Spinal cord (tissue), 10 donors: ENCODE measurements around the gene RAB15. TPM values are rescaled to one million over a fixed set of nuclear protein-coding genes. Genes with fewer than 3 reads are reported as not detected.
A peak's percentile ranks its signal among the peaks of the same experiment; 100 is the strongest.

Experiments
- DNase-seq, 6 donors: peaks; one replicate each; pipeline versions ENCODE4 v3.0.0 to v3.0.0-alpha.2; 2013 to 2015; ENCODE audit warnings: low spot score in 6 of 6, low read depth in 4 of 6
- H3K27ac ChIP-seq: one replicate; pipeline ENCODE4 v1.5.1; 2013; ENCODE audit warnings: low read depth, low read length, control low read depth
- H3K27me3 ChIP-seq: one replicate; pipeline ENCODE4 v1.6.1; 2013; ENCODE audit warnings: low read length; ENCODE audit not compliant: control insufficient read depth, insufficient read depth
- H3K36me3 ChIP-seq: one replicate; pipeline ENCODE4 v1.6.1; 2013; ENCODE audit warnings: low read length; ENCODE audit not compliant: control insufficient read depth, insufficient read depth
- H3K4me1 ChIP-seq: one replicate; pipeline ENCODE4 v1.6.1; 2013; ENCODE audit warnings: low read length; ENCODE audit not compliant: control insufficient read depth, insufficient read depth
- H3K4me3 ChIP-seq: one replicate; pipeline ENCODE4 v1.5.1; 2013; ENCODE audit warnings: low read depth, low read length, control low read depth
- H3K9me3 ChIP-seq: one replicate; pipeline ENCODE4 v1.6.1; 2013; ENCODE audit warnings: low read length; ENCODE audit not compliant: control insufficient read depth, insufficient read depth
- WGBS: methylation state at CpG from one replicate; pipeline ENCODE4 v1.1.5; 2013; ENCODE audit warnings: missing lambda C conversion rate; ENCODE audit not compliant: insufficient coverage; 5-methylcytosine and 5-hydroxymethylcytosine counted together
- polyA plus RNA-seq, 2 donors: library from polyadenylated mRNA; unstranded; fragments of 120-200 nt; gene quantifications; one replicate each; pipeline ENCODE4 v1.2.1, GENCODE V29; 2013; ENCODE audit not compliant: insufficient read length in 2 of 2
- total RNA-seq, 2 donors: library from RNA; depleted of rRNA in 1 of 2; stranded (reverse); fragments of 120-200 nt in 1 of 2; fragments of >200 nt in 1 of 2; gene quantifications; one replicate each; pipeline versions ENCODE4 v1.2.3 to v1.2.4, GENCODE V29; 2013 to 2014
- donor health status: healthy.

Gene RAB15
- total and polyA plus RNA-seq, 4 donors, result 23.5 to 102 (median 57.6) TPM

GRCh38 chr14:64932231-64932630 lies 39.9 kb downstream of the RAB15 start:
- no peaks in the 10 kb centered on the region for H3K9me3 ChIP-seq
- no peak overlapping the region for H3K4me3 ChIP-seq
- no peak for DNase-seq
- peaks cover 12% of the 10 kb centered on the region for H3K36me3 ChIP-seq
- H3K27me3 ChIP-seq, result no peaks in the 10 kb centered on the region
- H3K4me1 ChIP-seq, result no peaks in the 10 kb centered on the region
- H3K27ac ChIP-seq, result no peak overlapping the region

- Histone ChIP-seq H3K27me3 (no peaks in the 10 kb centered on the region), H3K27ac (no peak overlapping the region), H3K36me3 (peaks cover 12% of the 10 kb centered on the region), H3K9me3 (no peaks in the 10 kb centered on the region), H3K4me3 (no peak overlapping the region), H3K4me1 (no peaks in the 10 kb centered on the region)
- no peak for DNase-seq
- 87% methylated on average over 2 of the region's 2 CpGs for WGBS
Measured at GRCh38 chr14:64931123-64931522, 41.0 kb downstream of the RAB15 start.

GRCh38 chr14:64930085-64930843 lies 41.9 kb downstream of the RAB15 start:
- no peak overlapping the region for H3K27ac ChIP-seq
- no peaks in the 10 kb centered on the region for H3K4me1 ChIP-seq
- H3K9me3 ChIP-seq, result no peaks in the 10 kb centered on the region
- H3K4me3 ChIP-seq, result no peak overlapping the region
- H3K36me3 ChIP-seq, result peaks cover 12% of the 10 kb centered on the region
- no peak for DNase-seq
- no peaks in the 10 kb centered on the region for H3K27me3 ChIP-seq
- no CpG with 5 or more reads among the region's 3 CpGs for WGBS

- peak in 1 of 6 donors; percentile 78 for DNase-seq
- Histone ChIP-seq H3K9me3 (no peaks in the 10 kb centered on the region), H3K27ac (no peak overlapping the region), H3K36me3 (peaks cover 11% of the 10 kb centered on the region), H3K4me3 (no peak overlapping the region), H3K4me1 (no peaks in the 10 kb centered on the region), H3K27me3 (no peaks in the 10 kb centered on the region)
- WGBS, result 69% methylated on average over 3 of the region's 3 CpGs
Measured at GRCh38 chr14:64929014-64929359, 43.1 kb downstream of the RAB15 start.

- Histone ChIP-seq H3K36me3 (peaks cover 9% of the 10 kb centered on the region), H3K9me3 (no peaks in the 10 kb centered on the region), H3K4me1 (no peaks in the 10 kb centered on the region), H3K27ac (no peak overlapping the region), H3K4me3 (no peak overlapping the region), H3K27me3 (no peaks in the 10 kb centered on the region)
- no peak for DNase-seq
- 77% methylated on average over 3 of the region's 7 CpGs for WGBS
Measured at GRCh38 chr14:64928239-64929013, 43.7 kb downstream of the RAB15 start.

GRCh38 chr14:64927031-64927430 lies 45.1 kb downstream of the RAB15 start:
- Histone ChIP-seq H3K4me3 (no peak overlapping the region), H3K4me1 (no peaks in the 10 kb centered on the region), H3K36me3 (peaks cover 9% of the 10 kb centered on the region), H3K9me3 (no peaks in the 10 kb centered on the region), H3K27me3 (no peaks in the 10 kb centered on the region), H3K27ac (no peak overlapping the region)
- no CpG with 5 or more reads among the region's 3 CpGs for WGBS
- DNase-seq, result no peak

GRCh38 chr14:64926398-64926995 lies 45.6 kb downstream of the RAB15 start:
- no CpG with 5 or more reads among the region's 4 CpGs for WGBS
- Histone ChIP-seq H3K27ac (no peak overlapping the region), H3K27me3 (no peaks in the 10 kb centered on the region), H3K36me3 (peaks cover 9% of the 10 kb centered on the region), H3K4me3 (no peak overlapping the region), H3K4me1 (no peaks in the 10 kb centered on the region), H3K9me3 (no peaks in the 10 kb centered on the region)
- DNase-seq, result no peak

GRCh38 chr14:64923015-64923414 lies 49.1 kb downstream of the RAB15 start:
- no peaks in the 10 kb centered on the region for H3K27me3 ChIP-seq
- H3K36me3 ChIP-seq, result peaks cover under 1% of the 10 kb centered on the region
- no peak overlapping the region for H3K4me3 ChIP-seq
- H3K27ac ChIP-seq, result no peak overlapping the region
- no peak for DNase-seq
- H3K9me3 ChIP-seq, result no peaks in the 10 kb centered on the region
- H3K4me1 ChIP-seq, result peaks cover 3% of the 10 kb centered on the region
- WGBS, result no CpG with 5 or more reads among the region's 3 CpGs

- DNase-seq, result no peak
- Histone ChIP-seq H3K9me3 (no peaks in the 10 kb centered on the region), H3K27me3 (no peaks in the 10 kb centered on the region), H3K27ac (no peak overlapping the region), H3K36me3 (no peaks in the 10 kb centered on the region), H3K4me1 (peaks cover 3% of the 10 kb centered on the region), H3K4me3 (no peak overlapping the region)
- WGBS, result 100% methylated on average over 1 of the region's 2 CpGs
Measured at GRCh38 chr14:64920465-64920864, 51.7 kb downstream of the RAB15 start.
